Small intestine (tissue), 7 donors: Measurements from ENCODE around the gene ADGRL3. TPM values are rescaled to one million over a fixed set of nuclear protein-coding genes. Genes with fewer than 3 reads are reported as not detected.
"Not testable (repeated sequence)": the region's sequence is repeated elsewhere in the genome, so short reads cannot be mapped to it uniquely, and the experiment has no call there.

ENCODE experiments used
- DNase-seq, 2 donors: peaks; one replicate each; pipeline versions ENCODE4 v3.0.0 to v3.0.0-alpha.2; 2013
- FAIRE-seq: peaks from 2 replicates; lab custom pipeline; 2012; peaks lifted over from hg19 to GRCh38; lab: Jason Lieb, UNC
- H3K27ac ChIP-seq, 3 donors: one replicate each; pipeline ENCODE4 v1.5.1; 2013; ENCODE audit warnings: low read length in 2 of 3, mild to moderate bottlenecking in 2 of 3, control low read depth in 1 of 3, inconsistent platforms in 1 of 3, low read depth in 1 of 3, moderate library complexity in 1 of 3
- H3K27me3 ChIP-seq, 3 donors: one replicate each; pipeline ENCODE4 v1.6.1; 2013; ENCODE audit warnings: low read length in 3 of 3, inconsistent platforms in 1 of 3; ENCODE audit not compliant: control insufficient read depth in 3 of 3, insufficient read depth in 3 of 3
- H3K36me3 ChIP-seq, 3 donors: one replicate each; pipeline ENCODE4 v1.6.1; 2013; ENCODE audit warnings: low read length in 3 of 3, inconsistent platforms in 1 of 3, low read depth in 1 of 3, mild to moderate bottlenecking in 1 of 3, moderate library complexity in 1 of 3; ENCODE audit not compliant: control insufficient read depth in 3 of 3, insufficient read depth in 2 of 3
- H3K4me1 ChIP-seq, 3 donors: one replicate each; pipeline ENCODE4 v1.6.1; 2013; ENCODE audit warnings: low read length in 2 of 3, inconsistent platforms in 1 of 3, low read depth in 1 of 3, mild to moderate bottlenecking in 1 of 3, moderate library complexity in 1 of 3; ENCODE audit not compliant: control insufficient read depth in 3 of 3, insufficient read depth in 2 of 3
- H3K4me3 ChIP-seq, 3 donors: one replicate each; pipeline ENCODE4 v1.5.1; 2013; ENCODE audit warnings: low read length in 3 of 3, control low read depth in 1 of 3, inconsistent platforms in 1 of 3, low read depth in 1 of 3, mild to moderate bottlenecking in 1 of 3, moderate library complexity in 1 of 3
- H3K9me3 ChIP-seq, 2 donors: one replicate each; pipeline ENCODE4 v1.6.1; 2013; ENCODE audit warnings: low read depth in 1 of 2, low read length in 1 of 2; ENCODE audit not compliant: control insufficient read depth in 2 of 2, insufficient read depth in 1 of 2
- WGBS, 3 donors: extraction: QIAGEN DNeasy Blood & Tissue Kit; methylation state at CpG; one replicate each; pipeline ENCODE4 v1.1.7; 2013; 5-methylcytosine and 5-hydroxymethylcytosine counted together
- polyA plus RNA-seq, 4 donors: library from polyadenylated mRNA; stranded (reverse) in 3 of 4; unstranded in 1 of 4; fragments of 200-250 nt in 3 of 4; fragments of 120-200 nt in 1 of 4; gene quantifications; one replicate each; pipeline versions ENCODE4 v1.2.1 to v1.2.3, GENCODE V29; 2013
- donor health status: healthy with polysubstance abuse.
- donor health status: control.
- donor health status: control.
- donor health status: Bipolar disorder and iron deficiency.
- donor health status: healthy.

Gene ADGRL3
- polyA plus RNA-seq, 4 donors: under 0.01 to 7.9 (median 1.3) TPM

- WGBS, 3 donors: 85 to 91% (median 88%) methylated on average over 3 of the region's 3 CpGs
- Histone ChIP-seq H3K36me3 (no peaks in the 10 kb centered on the region), H3K4me1 (no peaks in the 10 kb centered on the region), H3K27ac (no peak overlapping the region), H3K9me3 (no peaks in the 10 kb centered on the region), H3K4me3 (no peak overlapping the region), H3K27me3 (no peaks in the 10 kb centered on the region)
- FAIRE-seq (no peak), DNase-seq (no peak)
These were observed 553.6 kb downstream of the ADGRL3 start for GRCh38 chr4:61753739-61754138.

DNA sequence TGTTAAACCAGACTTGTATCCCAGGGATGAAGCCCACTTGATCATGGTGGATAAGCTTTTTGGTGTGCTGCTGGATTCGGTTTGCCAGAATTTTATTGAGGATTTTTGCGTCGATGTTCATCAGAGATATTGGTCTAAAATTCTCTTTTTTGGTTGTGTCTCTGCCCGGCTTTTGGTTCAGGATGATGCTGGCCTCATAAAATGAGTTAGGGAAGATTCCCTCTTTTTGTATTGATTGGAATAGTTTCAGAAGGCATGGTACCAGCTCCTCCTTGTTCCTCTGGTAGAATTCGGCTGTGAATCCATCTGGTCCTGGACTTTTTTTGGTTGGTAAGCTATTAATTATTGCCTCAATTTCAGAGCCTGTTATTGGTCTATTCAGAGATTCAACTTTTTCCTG, 556.8 kb downstream of the ADGRL3 start:
- not testable (repeated sequence) for FAIRE-seq, H3K36me3 ChIP-seq, H3K27ac ChIP-seq, H3K27me3 ChIP-seq, DNase-seq, H3K4me1 ChIP-seq, H3K4me3 ChIP-seq
- peaks cover 0 to 11% of the 10 kb centered on the region in 2 donors for H3K9me3 ChIP-seq
- WGBS, 3 donors: 79 to 95% (median 90%) methylated on average over 5 of the region's 5 CpGs

DNA sequence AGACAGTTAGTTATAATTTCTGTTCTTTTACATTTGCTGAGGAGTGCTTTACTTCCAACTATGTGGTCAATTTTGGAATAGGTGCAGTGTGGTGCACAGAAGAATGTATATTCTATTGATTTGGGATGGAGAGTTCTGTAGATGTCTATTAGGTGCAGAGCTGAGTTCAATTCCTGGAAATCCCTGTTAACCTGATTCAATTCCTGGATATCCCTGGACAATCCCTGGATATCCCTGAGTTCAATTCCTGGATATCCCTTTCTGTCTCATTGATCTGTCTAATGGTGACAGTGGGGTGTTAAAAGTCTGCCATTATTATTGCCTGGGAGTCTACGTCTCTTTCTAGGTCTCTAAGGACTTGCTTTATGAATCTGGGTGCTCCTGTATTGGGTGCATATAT, 557.9 kb downstream of the ADGRL3 start:
- not testable (repeated sequence) for H3K4me3 ChIP-seq, H3K27me3 ChIP-seq, H3K27ac ChIP-seq, FAIRE-seq, H3K36me3 ChIP-seq, DNase-seq, H3K4me1 ChIP-seq
- 87 to 90% (median 89%) methylated on average over 1 of the region's 1 CpG for WGBS, 3 donors
- peaks cover 0 to 11% of the 10 kb centered on the region in 2 donors for H3K9me3 ChIP-seq

- WGBS, 3 donors: 81 to 86% (median 84%) methylated on average over 1 of the region's 1 CpG
- not testable (repeated sequence) for H3K27ac ChIP-seq, H3K4me3 ChIP-seq, H3K27me3 ChIP-seq, FAIRE-seq, DNase-seq, H3K36me3 ChIP-seq, H3K4me1 ChIP-seq
- peaks cover 0 to 11% of the 10 kb centered on the region in 2 donors for H3K9me3 ChIP-seq
These were observed 558.5 kb downstream of the ADGRL3 start for GRCh38 chr4:61758596-61758995.

DNA sequence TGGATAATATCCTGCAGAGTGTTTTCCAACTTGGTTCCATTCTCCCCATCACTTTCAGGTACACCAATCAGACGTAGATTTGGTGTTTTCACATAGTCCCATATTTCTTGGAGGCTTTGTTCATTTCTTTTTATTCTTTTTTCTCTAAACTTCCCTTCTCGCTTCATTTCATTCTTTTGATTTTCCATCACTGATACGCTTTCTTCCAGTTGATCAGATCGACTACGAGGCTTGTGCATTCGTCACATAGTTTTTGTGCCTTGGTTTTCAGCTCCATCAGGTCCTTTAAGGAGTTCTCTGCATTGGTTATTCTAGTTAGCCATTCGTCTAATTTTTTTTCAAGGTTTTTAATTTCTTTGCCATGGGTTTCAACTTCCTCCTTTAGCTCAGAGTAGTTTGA, 559.1 kb downstream of the ADGRL3 start:
- 87 to 95% (median 91%) methylated on average over 6 of the region's 7 CpGs for WGBS, 3 donors
- H3K27me3 ChIP-seq, H3K4me3 ChIP-seq, H3K4me1 ChIP-seq, H3K27ac ChIP-seq, DNase-seq, FAIRE-seq, H3K36me3 ChIP-seq: not testable (repeated sequence)
- peaks cover 0 to 11% of the 10 kb centered on the region in 2 donors for H3K9me3 ChIP-seq

- H3K4me1 ChIP-seq, DNase-seq, H3K27me3 ChIP-seq, H3K4me3 ChIP-seq, FAIRE-seq, H3K36me3 ChIP-seq, H3K27ac ChIP-seq: not testable (repeated sequence)
- peaks cover 0 to 11% of the 10 kb centered on the region in 2 donors for H3K9me3 ChIP-seq
- 92 to 96% (median 94%) methylated on average over 4 of the region's 4 CpGs for WGBS, 3 donors
These were observed 559.8 kb downstream of the ADGRL3 start for GRCh38 chr4:61759885-61760284.

- Histone ChIP-seq H3K27me3 (no peaks in the 10 kb centered on the region), H3K4me3 (no peak overlapping the region), H3K4me1 (no peaks in the 10 kb centered on the region), H3K9me3 (peaks cover 0 to 11% of the 10 kb centered on the region in 2 donors), H3K27ac (no peak overlapping the region), H3K36me3 (no peaks in the 10 kb centered on the region)
- FAIRE-seq (no peak), DNase-seq (no peak)
- 89 to 91% (median 90%) methylated on average over 2 of the region's 2 CpGs for whole genome bisulfite sequencing, 3 donors
These were observed 560.7 kb downstream of the ADGRL3 start for GRCh38 chr4:61760820-61761219.

- Histone ChIP-seq H3K36me3 (no peaks in the 10 kb centered on the region), H3K4me1 (no peaks in the 10 kb centered on the region), H3K9me3 (peaks cover 0 to 11% of the 10 kb centered on the region in 2 donors), H3K27ac (no peak overlapping the region), H3K4me3 (no peak overlapping the region), H3K27me3 (no peaks in the 10 kb centered on the region)
- FAIRE-seq (no peak), DNase-seq (no peak)
- WGBS, 3 donors: 85 to 91% (median 87%) methylated on average over 5 of the region's 5 CpGs
These were observed 562.8 kb downstream of the ADGRL3 start for GRCh38 chr4:61762722-61763627.
